DMS153 (cell line): ENCODE measurements around the gene GLO1.
A peak's percentile ranks its signal among the peaks of the same experiment; 100 is the strongest.

Source experiments
- DNase-seq: peaks from one replicate; lab custom pipeline; 2025; lab: John Stamatoyannopoulos, UW

GLO1 gene

DNA sequence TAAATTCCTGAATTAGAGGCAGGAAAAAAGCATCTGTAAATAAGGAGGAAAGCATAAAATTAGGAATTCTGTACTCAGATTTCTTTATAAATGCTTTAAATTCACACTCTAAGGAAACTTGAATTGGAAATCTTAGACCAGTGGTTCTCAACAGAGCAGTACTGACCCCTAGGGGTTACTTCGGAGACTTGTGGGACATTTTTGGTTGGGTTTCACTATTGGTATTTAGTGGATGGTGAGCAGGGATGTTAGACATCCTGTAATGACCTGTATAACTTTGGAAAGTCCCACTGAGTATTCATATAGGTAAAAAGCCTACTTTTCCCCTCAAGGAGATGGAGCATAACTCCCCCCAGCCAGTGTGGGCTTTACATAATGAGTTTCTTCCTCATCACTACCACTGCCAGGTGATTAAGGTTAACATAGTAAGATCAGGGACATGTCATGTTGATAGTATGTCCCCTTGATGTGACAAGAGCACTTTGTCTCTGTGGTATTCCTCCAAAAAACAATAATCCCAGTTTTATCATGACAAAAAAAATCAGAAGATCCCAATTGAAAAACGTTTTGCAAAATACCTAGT, 31.0 kb downstream of the GLO1 start:
- DNase-seq, result no peak

DNA sequence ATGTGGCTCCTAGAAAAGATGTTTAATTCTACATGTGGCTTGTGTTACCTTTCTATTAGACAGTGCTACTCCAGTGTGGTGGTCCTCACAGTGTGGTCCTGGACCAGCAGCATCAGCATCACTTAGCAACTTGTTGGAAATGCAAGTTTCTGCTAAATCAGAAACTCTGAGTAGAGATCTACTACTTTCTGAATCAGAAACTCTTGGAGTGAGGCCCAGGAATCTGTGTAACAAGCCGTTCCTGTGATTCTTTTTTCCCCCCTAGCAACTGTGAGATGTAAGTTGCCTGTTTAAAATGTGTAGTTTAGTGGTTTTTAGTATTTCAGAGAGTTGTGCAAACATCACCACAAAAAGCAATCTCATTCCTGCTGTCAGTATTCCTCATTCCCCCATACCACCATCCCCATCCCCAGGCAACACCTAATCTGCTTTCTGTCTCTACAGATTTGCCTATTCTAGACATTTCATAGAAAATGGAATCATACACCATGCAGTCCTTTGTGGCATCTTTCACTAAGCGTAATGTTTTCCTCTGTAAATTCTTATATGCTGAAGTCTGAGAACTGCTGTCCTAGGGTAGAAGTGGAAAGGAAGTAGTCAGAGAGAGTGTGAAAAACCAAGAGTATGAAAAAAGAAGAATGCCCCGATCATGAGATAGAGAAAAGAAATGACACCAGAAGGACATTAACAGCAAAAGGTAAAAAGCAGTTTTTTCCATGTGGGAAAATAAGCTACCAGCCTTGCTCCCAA, 44.4 kb downstream of the GLO1 start:
- no peak for DNase-seq

DNA sequence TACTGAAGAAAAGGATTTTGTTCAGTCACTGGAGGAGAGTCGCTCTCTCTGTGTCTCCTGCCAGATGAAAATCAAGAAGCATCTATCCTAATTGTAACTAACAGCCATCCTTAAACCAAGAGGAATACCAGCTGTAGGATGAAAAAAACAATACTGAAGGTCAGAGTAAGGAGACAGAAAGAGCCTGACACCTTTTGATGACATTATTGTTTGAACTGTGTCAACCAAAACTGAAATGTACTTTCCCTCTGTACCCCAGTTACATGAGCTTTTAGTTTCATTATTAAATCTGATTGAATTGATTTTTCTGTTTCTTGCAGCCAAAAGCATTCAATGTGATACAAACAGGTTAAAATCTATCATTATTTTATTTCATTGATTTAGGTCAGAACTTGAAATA, 46.0 kb downstream of the GLO1 start:
- no peak for DNase-seq

DNA sequence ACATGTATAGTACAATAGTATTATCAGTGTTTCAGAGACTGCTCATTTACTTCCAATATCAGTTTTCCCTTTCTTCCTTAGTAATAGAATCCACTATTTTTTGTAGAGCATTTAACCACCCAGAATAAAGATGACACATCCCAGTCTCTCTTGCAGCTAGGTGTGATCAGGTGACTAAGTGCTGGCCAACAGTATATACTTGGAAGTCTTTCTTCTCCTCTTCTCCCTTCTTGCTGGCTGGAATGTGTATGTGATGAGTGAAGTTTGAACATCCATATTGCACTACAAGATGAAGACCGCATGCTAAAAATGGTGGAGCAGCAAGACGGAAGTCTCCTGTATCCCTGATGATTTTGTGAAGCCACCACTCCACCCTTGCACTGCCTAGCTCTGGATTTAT, 48.7 kb downstream of the GLO1 start:
- DNase-seq, result no peak

DNA sequence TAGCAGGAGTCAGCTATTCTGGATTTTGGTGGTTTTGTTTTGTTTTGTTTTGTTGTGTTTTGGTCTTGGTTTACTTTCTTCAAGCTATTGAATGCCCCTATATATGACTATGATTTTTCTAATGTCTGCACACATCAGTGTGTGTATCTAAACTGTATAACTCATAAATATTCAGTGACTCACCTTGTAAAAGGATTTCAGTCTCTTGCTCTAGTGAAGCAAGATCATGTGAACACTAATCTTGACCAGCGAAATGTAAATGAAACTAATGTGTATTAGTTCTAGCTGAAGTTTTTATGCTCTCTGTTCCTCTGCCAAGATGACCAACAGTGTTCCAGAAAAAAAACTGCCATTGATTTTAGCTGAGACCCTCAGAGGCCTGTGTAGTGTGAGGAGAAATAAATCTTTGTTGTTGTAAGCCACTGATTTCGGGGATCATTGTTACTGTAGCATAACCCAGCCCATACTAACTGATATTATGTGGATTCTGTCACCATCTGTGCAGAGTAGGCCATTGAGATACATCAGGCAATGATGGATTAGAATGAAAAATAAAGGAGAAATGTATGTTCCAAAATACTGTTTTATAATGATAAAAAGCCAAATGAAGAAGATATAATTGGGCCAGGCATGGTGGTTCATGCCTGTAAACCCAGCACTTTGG, 51.7 kb downstream of the GLO1 start:
- no peak for DNase-seq

DNA sequence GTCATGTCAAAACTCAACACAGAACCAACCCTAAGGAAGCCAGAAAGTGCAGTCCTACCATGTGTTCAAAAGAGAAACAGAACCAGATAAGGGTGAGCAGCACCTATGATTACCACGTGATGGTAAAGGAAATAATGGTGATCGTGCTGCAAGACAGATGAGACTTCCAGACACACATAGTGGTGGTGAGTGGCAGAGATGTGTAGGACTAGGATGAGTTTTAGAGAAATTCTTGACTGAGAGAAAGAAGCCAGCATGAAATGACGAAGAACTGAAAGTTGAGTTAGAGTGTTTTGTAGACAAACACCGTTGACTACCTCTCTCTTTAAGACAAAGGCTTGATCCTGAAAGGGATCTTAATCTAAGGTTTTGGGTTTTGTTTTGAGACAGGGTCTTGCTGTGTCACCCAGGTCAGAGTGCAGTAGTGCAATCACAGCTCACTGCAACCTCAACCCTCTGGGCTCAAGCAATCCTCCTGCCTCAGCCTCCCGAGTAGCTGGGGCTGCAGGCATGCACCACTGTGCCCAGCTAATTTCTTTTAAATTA, 52.7 kb downstream of the GLO1 start:
- DNase-seq, result no peak

DNA sequence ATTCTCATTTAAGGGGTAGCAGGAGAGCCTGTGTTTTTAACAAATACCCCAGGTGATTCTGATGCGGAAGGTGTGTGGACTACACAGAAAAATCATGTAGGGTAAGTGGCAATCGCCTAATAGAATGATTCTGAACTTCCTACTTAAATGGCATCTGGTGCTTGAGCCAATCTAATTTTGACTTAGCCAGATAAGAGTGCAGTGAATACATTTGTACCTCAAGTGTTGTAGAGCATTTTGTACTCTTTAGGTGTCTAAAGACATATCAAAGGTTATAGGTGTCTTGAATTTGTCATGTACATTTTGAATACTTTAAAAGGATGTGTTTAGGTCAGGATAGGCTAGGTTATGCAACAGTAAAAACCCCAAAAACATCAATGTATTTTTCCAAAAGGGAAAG, 53.2 kb downstream of the GLO1 start:
- DNase-seq, result no peak

DNA sequence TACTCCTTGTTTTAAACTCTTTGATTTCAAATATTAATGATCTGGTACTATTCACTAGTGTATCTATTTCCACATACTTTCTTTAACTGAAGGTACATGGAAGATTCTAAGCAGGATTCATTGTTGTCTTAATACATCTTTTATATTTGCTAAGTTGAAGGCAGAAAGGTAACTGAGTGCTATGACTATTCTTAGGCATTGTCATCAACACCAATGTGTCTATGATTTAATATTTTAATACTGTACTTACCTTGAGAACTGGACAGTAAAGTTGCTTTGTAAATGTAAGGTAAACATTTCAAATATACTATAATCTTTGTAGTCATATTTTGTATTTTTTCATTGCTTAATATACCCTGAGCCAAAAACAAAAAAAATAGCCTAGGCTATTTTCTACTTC, 54.3 kb downstream of the GLO1 start:
- no peak for DNase-seq

DNA sequence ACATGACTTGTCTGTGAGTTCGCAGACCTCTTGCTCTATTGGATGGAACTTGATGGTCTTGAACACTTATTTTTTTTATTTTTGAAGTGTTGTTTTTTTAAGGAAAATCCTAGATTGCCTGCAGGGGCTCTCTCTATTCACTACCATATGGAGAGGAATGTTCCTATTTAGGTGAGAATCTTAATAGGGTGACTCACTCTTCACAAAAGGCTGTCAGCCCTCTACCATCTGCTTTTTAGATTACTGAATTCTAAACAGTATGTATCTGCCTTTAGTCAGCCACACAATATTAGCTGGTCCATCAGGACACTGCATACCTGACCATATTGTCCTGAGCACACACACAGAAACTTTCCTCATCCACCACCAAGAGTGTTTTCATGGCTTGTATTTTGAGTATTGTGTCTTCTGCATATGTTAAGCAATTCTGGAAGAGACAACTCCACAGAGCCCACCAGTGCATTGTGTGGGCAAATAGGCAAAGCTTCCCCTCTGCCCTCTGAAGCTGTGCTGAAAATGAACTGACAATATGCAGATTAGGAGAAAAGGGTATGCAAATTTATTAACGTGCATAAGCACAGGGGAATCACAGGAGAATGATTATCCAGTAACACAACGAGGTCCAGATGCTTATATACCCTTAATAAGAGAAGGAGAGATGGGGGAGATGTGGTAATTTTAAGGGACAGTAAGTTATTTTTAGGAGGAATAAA, 56.6 kb downstream of the GLO1 start:
- DNase-seq, result no peak

DNA sequence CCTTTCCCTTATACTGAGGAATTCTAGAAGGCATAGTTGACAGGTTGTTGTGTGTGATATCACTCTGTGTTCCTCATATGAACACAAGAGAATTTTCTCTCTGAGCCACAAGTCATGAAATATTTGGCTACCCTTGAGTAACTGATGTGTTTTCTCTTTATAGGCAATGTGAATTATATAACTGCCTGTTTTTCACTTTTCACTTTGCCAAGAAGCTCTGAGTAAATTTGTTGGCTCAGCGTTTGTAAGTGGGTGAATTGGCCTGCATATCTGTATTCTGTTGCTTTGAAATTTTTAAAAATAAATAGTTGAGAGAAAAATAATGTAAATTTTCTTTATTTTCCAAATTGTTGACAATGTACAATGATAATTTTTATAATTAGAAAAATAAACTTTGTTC, 58.0 kb downstream of the GLO1 start:
- DNase-seq, result no peak

DNA sequence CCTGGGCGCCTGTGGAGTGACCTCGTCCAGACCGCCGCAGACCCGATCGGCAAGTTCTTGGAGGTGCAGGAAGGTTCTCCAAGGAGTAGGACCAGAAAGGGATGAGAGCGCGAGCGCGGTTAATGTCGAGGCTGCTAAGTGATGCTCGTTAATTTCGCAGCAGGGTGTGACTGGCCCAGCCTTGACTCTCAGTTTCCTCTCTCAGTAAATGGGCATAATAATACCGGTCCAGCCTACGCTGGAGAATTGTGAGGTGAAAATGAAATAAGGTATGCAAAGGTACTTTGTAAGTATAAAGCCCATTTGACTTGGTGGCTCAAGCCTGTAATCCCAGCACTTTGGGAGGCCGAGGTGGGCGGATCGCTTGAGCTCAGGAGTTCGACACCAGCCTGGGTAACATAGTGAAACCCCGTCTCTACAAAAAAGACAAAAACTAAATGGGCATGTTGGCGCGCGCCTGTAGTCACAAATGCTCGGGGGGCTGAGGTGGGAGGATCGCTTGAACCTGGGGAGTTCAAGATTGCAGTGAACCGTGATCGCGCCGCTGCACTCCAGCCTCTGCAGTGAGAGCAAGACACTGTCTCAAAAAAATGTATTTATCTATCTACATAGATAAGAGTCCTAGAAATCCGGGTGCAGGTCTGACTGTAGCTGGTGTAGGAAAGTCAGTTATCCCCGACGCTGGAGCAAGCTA, 62.6 kb downstream of the GLO1 start:
- DNase-seq, result no peak

DNA sequence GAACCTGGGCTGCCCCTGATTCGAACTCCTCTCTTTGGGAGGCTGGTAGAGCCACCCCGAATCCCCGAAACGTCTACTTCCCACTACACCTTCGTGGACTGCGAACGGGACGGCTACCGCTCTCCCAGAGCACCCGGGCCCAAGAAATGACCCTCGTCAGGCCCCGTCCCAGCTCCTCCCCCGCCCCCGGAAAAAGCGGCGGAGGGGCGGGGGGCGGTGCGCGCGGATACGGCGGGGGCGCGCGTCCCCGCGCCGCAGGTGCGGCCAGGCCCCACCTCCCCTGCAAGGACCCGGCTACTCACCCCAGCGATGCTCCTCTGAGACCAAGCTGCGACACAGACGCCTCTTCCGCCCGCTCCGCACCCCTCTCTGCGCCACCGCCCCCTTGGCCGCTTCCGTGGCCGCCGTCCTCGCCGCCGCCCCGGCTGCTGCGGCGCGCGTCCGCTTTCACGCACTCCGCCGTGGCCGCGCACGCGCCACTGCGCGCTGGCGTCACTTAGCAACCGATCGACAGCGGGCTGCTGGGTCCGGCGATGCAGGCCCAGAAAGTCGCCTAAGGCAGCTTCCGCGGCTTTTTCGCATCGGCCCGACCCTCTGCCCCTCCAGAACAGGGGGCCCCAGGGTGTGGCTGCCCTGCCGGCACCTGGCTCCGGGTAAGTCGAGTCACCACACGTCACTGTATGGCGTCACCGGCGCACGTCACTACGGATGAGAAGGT, 63.3 kb downstream of the GLO1 start, which contains the start of gene BTBD9:
BTBD9 (minus strand) TSS at position 432 of the 718 bp plus-strand sequence.
- DNase-seq, result peak; percentile 65

DNA sequence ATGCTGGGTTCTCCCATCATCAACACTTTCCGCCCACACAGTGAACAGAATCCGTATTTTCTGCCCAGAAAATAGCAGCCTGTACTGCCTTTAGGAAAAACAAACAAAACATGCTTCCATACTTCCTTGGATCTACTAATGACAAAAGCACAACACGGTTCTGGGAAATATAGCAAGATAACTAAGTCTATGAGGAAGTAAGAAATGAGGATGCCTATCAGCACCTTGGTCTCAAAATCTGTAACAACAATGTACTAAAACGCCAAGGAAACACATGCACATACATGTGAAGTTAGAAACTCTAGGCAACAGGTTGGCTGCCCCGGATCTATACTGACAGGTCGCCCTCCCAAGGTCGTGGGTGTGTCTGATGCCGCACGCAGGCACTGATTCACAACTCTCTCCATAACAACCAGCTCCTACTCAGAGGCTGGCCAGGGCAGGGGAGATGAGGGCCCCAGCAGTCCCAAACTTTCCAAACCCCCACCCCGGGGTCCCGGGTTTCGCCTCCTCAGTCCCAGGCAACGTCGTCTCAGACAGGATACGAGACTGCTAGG, 63.9 kb downstream of the GLO1 start:
- no peak for DNase-seq

DNA sequence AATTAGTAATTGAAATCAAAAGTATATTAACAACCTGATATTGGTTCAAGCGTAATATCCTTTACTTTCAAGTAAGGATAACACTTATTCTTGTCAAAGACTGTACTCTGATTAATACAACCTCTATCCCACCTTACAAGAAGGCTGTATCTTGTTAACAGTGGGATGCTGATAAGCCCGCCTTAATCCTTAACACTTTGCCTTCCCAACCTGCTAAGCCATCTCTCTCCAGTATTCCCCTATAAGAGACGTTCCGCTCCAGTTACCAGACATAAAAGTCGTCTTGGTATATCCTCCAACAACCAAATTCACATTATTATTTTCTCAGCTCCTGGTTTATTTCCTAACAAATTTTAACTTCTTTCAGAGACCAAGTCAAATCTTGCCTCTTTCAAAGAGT, 65.2 kb downstream of the GLO1 start:
- DNase-seq, result no peak

DNA sequence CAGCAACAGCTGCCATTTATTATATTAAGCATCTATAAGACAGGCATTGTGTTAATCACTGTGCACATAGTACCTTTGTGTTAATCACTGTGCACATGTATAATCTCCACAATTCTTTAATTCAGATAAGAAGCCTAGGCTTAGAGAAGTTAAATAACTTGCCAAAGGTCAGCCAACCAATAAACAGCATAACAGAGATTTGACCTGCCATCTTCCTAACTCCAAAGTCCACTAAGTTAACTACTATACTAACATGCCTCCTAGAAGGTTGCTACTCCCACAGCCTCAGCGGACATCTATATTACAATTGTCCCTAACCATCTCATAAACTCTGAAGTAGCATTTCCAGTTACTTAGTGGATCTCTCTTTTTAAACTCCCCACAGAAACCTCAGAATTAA, 66.9 kb downstream of the GLO1 start:
- DNase-seq, result no peak

DNA sequence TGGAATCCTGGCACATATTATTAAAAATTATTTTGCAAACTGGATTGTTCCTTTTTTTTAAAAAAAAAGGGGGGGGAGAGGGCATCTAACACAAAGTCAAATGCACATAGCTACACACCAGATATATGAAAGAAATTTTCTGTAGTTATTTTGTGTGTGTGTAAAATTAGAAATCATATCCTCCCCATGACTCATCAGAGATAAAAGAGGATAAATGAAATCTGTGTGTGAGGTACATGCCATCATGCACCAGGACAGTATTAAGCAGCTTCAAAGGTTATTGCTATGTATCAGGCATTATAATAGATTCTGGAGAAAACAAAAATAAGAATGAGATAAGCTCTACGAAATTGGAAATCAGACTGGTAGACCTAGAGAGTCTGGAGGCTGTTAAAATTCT, 68.4 kb downstream of the GLO1 start:
- no peak for DNase-seq

DNA sequence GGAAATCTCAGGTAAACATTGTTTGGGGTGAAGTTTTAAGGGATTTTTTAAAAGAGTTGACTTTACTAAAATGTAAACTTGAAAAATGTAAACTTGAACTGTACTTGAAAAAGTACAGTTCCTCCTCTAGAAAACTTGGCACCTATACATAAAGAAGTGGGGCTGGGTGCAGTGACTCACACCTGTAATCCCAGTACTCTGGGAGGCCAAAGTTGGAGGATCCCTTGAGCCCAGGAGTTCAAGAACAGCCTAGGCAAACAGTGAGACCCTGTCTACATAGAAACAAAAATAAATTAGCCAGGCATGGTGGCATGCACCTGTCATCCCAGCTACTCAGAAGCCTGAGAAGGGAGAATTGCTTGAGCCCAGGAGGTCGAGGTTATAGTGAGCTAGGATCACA, 70.5 kb downstream of the GLO1 start:
- no peak for DNase-seq

DNA sequence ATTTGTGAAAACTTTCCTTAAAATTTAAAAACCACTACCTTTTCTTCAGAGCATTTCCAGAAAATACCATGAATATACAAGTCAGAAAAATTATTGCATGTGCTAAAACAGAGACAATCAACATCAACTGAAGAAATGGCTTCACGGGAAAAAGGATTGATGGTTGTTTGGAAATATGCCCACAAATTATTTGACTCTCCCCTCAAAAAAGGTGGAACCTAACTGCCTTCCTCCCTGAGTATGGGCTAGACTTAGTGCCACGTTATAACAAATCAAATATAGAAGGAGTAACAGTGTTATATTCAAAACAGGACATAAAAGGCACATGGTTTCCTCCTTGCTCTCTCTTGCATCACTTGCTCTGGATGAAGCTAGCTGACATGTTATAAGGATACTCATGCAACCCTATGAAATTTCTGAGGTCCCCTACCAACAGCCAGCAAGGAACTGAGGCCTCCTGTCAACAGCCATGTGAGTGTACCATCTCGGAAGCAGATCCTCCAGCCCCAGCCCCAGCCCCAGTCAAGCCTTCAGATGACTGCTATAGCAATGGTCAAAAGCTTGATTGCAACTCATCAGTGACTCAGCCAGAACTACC, 71.7 kb downstream of the GLO1 start:
- no peak for DNase-seq
